Muscle of back (tissue), 11 donors: ENCODE results near the gene ZEB2. TPM values are rescaled to one million over a fixed set of nuclear protein-coding genes. Genes with fewer than 3 reads are reported as not detected.

Source experiments
- DNase-seq, 3 donors: peaks; one replicate each; pipeline versions ENCODE4 v3.0.0 to v3.0.0-alpha.2; 2013
- polyA plus RNA-seq, 10 donors: library from polyadenylated mRNA; unstranded; fragments of 120-200 nt; gene quantifications; one replicate each; pipeline ENCODE4 v1.2.1, GENCODE V29; 2013; ENCODE audit not compliant: insufficient read length in 10 of 10

The ZEB2 gene
- polyA plus RNA-seq, 10 donors, result 88.5 to 143 (median 117) TPM

DNA sequence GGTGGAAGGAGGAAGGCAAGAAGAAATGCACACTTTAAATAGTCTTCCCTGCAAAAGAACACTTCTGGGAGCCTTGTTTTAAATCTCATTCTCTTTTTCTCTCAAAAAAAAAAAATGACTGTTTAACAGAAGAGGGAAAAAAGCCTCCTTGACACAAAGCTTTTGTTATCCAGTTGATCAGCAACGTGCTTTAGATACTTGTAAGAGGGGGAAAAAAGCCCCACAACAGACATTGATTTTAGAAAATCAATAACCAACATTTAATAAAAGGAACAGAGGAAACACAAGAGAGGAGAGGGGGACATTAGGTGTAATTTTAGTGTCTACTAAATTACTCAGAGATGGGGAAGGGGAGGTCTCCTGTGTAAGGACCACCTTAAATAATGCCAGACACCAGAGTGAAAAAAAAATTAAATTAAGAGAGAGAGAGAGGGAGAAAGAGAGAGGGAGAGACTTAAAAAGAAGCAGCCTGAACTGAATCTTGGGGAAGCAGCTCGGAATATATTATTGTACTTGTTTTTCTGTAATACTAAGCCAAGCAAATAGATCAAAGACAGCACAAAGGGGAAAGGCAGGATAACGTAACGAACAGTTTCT, 4.7 kb downstream of the ZEB2 start:
- no peak for DNase-seq

DNA sequence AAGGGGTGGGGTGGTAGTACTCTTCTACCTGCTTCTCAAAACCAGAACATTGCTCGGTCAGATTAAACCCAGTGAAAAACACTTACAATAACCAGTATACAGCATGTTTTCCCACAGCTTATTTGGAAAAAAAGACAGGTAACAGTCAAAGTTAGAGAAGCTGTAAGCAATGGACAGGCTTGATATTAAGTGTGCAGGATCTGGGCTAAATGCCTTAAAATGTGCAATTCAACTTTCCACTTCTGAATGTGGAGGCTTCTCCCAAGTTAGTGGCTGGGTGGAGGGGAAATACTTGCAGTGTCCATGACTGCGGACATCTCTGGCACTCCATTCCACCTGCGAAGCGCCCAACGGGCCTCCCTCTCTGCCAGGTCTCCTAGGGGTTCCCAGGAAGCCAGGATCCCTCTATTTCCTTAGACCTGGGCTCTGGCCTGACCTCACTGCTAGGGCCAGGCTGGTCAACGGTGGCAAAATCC, 5.3 kb downstream of the ZEB2 start:
- DNase-seq, result peak in 1 of 3 donors; percentile 70

DNA sequence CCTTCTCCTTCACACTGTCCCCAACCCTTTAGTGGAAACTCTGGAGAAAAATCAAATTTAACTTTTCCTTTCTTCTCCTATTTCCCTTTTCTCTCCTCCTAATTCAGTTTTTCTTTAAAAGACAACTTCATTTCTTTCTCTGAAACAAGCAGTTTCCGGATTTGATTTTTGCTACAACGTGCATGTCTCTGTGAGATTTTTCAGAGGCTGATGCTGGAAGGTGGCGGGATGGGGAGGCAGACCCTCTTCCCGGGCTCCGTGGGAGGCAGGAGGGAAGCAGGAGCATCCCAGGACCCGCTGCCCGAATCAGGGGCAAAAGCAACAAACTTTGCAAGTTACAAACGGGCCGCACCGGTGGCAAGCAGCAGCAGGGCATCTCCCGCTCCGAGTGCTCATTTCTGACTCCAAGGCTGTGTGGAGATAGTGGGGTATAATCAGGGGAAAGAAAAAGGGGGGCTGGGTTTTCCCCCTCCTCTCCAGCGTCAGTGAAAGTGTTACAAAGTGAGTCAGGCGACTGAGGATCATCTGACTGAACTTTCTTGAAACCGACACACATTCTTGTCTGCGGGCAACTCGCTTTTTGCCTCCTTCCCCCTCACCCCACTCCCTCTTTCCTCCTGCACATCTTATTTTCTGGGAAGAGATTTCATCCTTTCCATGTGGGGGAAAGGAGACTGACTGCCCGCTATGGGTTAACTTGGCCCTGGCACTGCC, 6.4 kb downstream of the ZEB2 start:
- DNase-seq, result peak in 2 of 3 donors; percentile 59 to 81

DNA sequence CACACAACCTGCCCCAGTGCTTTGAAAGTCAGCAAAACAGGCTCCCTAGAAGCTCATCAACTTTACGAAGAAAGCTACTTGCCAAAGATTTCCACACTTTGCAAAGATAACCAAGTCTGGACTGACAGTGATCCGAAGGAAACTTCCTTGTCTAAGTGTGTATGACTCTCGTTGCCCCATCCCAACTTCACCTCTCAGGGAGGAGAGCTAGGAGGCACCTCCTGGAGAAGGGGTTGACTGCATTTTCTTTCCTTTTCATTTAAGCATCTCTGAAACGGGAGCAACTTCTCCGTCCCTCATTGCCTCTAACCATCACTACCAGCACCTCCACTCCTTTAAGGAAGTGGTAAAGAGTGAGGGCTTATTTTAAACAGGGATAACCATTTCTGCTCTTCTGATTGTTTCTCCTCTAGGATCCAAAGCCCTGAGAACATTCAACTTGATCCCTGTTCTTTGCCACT, 7.0 kb downstream of the ZEB2 start:
- peak in 1 of 3 donors; percentile 52 for DNase-seq

DNA sequence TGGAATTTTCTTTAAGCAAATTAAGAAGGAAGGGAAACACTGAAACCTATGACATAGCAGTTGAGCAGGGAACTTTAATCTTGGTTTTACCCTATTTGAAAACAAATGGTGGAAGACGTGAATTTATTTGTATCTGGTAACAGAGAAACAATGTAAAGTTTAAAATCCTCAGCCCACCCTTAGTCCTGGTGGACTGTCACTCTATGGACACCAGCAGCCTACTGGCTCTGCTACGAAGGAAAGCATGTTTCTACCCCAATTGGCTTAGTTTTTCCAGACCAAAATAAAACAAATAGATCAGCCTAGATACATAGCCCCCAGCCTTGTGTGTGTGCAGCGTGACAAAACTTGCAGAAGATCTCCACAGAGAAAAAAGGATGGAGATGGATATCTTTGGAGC, 7.4 kb downstream of the ZEB2 start:
- peak in 1 of 3 donors; percentile 29 for DNase-seq

DNA sequence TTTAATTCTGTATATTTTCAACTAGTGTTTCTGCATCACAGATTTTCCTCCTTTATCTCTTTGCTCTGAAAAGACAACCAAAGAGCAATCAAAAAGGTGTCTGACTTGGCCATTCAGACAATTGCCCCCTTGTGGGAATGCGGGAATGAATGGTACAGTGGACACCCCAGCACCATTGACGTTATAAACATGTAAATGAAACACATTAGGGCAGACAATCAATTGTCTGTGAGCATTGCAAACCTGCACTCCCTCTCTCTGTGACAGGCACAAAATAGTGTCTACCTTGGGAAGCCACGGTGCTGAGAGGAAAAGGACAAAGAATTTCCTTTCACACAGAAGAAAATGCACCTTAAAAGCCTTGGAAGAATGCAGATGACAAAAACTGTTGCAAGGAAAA, 8.0 kb downstream of the ZEB2 start:
- DNase-seq, result peak in 1 of 3 donors; percentile 43

DNA sequence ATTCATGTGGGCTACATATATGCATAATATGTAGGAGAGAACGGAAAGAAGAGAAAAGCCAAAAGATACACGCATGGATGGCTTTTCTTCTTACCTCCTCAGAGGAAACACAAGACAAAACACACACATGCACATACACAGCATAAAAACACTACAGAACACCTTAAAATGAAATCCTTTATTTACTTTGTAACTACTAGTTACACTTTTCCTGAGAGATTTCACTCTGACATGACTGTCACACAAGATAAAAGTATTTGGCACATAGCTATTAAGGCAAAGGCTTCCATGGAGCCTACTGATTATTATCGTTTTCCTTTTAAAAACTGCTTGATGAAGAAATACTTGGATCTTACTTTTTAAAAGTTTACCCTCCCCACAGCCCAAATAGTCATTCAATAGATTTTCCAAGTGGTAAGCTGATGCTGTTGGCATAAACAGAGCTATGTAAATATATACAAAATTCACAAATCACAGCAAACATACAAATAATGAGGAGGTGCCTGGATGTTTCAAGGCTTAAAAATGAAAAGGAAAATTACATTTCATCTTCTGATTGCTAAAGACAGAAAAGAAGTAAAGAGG, 8.6 kb downstream of the ZEB2 start:
- peak in 1 of 3 donors; percentile 38 for DNase-seq

DNA sequence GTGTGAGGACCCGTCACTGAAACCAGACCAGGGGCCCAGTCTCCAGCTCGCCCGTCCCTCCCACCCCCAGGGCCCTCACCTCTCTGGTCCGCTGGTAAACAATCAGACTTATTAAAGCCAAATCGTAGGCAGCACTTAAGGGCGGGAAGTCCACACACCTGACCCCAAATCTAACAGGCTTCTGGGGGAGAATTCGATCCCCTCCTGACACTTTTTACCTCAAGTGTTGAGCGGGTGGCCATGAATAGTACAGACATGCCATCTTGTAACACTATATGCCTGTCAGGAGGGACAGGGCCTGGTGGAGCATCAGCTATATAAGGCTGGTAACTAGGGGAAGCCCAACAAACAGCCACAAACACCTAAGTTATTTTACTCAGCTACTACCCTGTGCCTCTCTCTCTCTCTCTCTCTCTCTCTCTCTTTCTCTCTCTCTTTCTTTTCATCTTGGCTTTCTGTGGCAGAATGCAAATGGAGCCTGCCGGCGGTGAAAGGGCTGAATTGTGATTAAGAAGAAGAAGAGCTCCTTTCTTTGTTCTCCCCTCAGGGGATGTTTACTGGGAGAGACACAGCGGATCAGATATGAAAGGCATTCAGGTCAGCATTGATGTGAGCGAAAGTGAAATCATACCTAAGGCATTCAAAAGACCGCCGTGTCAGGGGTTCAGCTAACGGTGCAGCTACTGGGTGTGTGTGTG, 9.5 kb downstream of the ZEB2 start:
- peak in 2 of 3 donors; percentile 76 to 81 for DNase-seq

DNA sequence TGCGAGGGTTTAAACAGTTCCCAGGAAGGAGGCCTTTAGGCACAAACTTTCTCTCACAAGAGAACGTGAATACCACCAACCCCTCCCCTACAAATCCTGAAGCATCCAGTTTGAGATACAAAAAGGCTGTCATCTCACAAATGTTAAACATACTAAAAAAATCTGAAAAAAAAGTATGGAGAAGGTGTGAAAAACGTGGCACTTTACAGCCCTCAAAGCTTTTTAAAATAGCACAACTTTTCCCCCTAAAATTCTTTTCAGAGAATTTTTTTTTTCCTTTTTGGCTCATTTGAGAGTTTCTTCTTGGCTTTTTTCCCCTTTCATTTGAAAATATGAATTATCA, 10.1 kb downstream of the ZEB2 start:
- peak in 1 of 3 donors; percentile 61 for DNase-seq

DNA sequence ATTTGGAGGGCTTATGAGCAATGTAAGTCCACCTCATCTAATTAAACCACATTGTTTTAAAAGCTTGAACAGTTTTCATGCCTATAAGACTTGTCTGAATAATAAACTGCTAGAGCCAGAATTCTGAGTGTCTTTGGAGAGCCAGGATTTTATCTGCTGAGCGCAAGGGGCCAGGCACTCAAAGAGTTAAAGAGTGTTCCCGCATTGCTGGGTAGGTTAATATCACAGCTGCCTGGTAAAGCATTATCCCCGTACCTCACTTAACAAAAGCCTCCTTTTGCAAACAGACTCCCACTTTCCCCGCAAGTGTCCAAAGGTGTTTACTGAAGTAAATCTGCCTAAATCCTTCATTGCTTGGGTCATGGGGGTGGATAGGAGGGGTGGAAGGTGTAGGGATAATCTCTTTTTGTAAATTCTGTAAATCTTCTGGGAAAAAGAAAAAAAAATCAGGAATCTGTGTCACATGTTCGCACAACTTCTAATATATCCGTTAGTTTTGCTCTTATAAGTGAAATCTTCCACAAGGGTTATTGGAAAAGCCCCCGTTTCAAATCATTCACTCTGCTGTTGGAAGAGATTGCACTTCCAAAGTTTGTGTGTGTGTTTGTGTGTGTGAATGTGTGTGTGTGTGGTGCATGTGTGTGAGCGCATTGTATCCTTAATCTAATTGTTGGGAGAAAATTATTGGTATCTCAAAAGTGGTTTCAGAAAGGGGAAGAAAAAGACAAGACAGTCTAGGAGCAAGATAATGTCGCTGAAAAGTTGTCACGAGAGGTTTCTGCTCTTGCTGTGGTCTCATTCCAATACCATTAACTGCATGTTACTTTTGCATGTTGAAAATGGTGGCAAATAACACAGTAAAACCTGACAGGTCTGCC, 10.7 kb downstream of the ZEB2 start:
- peak in 1 of 3 donors; percentile 48 for DNase-seq

DNA sequence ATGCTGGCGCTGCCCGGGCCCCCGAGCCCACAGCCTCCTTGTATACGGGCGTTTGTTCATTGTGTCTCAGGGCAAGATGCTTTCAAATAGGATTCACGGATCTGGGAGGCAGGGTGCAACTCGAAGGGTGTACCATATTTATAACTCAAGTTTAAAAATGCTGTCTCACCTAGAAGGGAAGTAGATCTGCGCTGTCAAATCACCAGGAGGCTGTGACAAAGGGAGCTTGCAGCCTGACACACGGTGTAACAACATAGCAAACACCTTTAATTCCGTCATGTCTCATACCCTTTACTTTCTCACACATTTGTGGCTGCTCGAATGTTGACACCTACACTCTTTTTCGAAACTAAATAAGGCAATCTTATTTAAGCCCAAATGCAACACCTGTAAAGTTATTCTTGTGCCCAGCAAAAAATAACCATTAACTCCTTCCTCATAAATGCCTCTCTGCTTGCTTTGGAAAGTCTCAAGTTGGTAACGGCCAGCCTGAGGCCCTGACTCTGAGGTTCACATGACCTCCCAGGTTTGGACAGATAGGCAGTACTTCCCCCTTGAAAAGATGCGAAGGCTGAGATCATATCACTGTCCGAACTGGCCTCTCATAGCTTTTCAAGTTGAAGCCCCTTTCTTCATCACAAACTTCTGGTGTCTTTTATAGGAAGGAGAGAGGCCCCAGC, 11.6 kb downstream of the ZEB2 start:
- peak in 1 of 3 donors; percentile 58 for DNase-seq

DNA sequence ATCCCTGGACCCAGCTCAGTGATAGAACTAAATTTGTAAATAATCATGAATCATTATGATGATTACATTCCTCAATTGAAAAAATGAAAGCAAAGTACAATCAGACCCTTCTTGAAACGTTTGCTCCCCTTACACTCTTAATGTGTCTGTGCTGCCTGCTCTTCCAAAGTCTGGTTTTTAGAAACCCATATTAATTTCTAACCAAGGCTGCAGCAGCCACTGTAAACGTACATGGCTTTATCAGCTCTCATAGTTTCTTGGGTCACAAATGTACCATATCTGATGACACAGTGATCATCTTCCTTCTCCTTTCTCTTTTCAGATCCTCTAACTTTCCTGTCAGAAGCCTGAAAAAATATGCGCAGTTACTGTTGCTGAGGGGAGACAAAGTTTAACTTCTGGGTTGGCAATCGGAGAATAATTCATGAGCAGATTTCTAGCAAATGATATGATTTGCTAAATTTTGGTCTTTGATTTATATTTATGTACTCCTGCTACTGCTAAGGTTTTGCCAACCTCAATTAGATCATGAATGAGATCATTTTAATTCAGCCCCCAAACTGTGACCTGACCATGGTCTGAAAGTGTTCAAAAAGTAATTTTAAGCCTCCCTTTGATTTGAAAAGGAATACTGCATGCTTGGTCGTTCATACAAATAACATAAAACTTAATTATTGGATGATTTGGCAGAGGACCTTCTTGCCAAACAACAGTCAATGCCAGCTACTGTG, 12.3 kb downstream of the ZEB2 start:
- peak in 1 of 3 donors; percentile 51 for DNase-seq

DNA sequence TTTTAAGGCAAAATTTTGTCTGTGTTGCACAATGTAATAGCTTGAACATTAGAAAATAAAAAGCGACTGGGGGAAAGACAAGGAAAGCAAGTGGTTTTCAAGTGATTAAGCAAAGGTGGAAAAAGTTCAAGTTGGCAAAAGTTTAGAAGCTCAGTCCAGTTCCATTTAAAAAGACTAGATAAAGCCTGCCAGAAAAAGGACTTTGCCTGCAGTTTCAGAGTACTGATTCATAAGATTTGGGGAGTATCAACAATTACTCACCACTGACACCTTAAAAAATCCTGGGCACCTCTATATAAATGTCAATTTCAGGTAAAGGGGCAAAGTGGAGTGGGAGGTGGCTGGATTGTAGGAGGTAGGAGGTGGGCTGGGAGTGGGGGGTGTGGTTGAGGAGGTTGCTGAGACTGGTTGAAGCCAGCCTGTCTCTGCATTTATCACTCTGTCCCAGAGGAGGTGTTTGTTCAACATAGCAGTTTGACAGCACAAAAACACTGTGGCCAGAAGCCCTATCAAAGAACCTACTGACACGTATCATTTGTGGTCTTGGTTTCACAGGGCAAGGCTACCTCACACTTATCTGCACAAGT, 14.6 kb downstream of the ZEB2 start:
- peak in 1 of 3 donors; percentile 47 for DNase-seq

DNA sequence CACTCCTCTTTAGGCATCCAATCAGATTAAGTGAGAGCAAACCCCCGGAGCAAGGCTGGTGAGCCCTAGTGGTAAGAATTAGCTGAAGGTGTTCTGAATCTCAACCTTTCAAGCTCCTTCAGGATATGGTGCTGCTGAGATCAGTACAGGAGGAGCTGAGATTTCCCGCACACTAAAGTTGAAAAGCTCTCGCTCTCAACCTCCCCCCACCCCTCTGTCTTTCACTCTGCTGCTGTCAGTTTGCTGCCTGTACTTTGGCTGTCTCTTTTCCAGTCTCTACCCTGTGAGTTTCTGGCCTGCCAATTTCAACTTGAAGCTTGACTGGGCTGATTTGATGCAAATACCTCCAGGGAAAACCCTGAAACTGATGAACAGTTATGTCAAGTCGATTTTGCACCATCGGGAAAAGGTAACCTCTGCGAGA, 15.7 kb downstream of the ZEB2 start:
- peak in 1 of 3 donors; percentile 39 for DNase-seq

DNA sequence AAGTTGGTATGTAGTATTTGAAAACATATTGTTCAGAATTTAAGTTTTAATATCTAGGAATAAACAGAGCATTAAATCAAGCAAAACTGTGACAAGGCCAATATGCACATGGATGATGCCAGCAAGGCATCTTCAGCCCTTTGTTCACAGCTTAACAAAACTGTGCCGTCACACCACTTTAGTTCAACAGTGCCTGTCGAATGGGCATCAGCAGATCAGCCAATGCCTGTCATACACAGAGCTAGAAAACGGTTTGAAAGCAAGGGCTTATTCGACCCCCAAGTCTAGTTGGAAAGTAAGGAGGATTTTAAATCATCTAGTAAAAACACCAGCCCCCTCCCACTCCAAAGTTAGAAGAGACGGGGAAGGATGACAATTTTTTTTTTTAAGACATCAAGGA, 16.7 kb downstream of the ZEB2 start:
- DNase-seq, result no peak

DNA sequence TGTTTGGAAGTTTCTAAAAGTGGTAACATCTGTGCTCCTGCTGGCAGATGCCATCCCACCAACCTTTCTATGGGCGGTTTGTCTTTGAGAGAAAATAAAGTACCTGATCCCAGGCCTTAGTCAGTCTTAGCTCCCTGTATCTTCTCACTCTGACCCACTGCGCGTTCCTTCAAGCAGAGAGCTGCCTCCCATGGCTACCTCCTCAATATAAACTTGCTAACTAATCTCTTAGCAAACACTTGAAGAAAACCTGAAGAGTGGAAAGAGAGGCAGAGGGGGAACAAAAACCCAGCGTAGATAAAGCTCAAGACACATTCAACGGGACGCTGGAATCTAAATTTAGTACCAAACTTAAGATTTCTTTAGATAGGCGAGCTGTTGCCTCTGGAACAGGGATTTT, 17.6 kb downstream of the ZEB2 start:
- no peak for DNase-seq

DNA sequence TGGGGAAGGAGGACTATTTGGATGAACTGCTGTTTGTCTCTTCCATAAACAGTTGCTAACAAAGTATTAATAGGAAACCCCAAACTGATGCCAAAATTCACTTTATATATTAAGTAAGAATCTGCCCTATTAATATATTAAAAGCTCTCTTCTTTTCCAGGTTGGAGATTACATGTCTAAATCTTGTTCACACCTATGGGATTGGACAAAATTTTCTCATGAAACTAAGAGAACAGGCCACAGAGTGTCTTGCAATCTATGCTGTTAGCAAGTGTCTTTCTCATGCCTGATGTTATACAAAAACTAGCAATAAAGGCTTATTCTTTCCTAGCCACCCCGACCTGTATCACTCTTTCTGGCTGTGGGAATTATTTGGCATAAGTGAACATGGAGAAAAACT, 18.3 kb downstream of the ZEB2 start:
- no peak for DNase-seq

DNA sequence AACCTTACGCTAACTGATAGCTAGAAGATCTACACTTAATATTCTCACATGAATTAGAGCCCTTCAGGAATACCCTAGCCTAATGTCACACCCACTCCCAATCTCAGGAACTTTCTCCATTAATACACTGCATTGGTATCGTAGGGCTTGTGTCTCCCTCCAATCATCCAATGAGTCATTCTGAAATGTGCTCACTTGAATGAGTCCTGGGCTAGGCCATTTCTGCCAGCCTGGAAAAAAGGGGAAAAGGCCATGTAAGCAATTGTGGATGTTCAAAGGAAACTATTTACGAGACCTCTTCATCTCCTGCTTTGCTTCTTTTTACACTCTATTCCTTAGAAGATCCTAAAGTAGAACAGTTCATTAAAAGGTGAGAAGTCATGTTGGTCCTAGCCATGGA, 18.8 kb downstream of the ZEB2 start:
- DNase-seq, result no peak

DNA sequence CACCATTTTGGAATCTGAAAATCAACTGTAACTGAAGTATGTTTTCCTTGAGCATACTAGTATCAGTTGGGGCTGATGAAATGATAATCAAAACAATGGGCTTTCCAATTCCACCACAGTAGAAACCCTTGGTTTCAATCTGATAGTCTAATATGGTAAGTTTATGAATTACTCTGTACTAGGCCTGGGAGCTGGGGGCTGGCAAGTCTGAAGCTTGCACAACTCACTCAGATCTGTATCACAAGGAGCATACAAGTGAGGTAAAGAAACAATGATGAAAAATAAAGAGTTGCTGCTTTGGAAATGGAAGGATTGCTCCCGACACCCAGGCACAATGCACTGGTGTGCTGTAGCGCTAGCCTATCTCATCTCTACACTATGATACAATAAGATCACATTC, 19.4 kb downstream of the ZEB2 start:
- DNase-seq, result no peak

DNA sequence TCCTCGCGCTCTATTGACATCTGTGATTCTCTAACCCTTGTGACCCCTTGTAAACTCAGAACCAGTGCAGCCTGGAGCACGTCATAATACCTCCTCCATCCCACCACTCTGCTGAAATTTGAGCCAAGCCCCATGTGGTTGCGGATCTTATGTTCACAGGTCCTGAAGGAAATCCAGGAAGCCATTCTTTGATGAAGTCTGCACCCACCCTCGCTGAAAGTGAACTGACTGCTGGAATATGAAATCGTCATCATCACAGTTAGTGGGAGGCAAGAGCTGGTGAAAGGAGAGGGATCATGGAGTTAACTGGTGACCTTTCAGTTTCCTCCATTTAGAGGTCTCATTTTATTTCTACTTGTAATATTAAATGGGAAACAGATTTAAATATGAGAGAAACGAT, 21.6 kb downstream of the ZEB2 start:
- no peak for DNase-seq
